Calu3 (cell line): Measurements from ENCODE around the gene FRS2. TPM values are rescaled to one million over a fixed set of nuclear protein-coding genes. Genes with fewer than 3 reads are reported as not detected.
A peak's percentile ranks its signal among the peaks of the same experiment; 100 is the strongest.

Experiments
- Bru-seq: library from RNA; stranded (reverse); fragments of 400-500 nt; gene quantifications from one replicate; lab custom pipeline; 2021; lab: Mats Ljungman, UMichigan
- BruChase-seq, 2 experiments: library from RNA; stranded (reverse); fragments of 400-500 nt; gene quantifications; one replicate each; lab custom pipeline; 2021; lab: Mats Ljungman, UMichigan
- BruUV-seq: library from RNA; stranded (reverse); fragments of 400-500 nt; replicated peaks from 2 replicates; lab custom pipeline; 2021; lab: Mats Ljungman, UMichigan
- CTCF ChIA-PET: fragments of 300-600 bp; sonication (Branson Sonifier 250); formaldehyde crosslinking; loops from one replicate; lab custom pipeline; 2022; ENCODE audit warnings: antibody characterized with exemption; lab: Charles Lee
- DNase-seq: peaks from one replicate; pipeline ENCODE4 v3.0.0; 2022
- H3K27ac Mint-ChIP-seq: one replicate; pipeline ENCODE4 v1.8.0; 2022; ENCODE audit warnings: mixed read lengths; ENCODE audit not compliant: unreplicated experiment
- H3K27me3 Mint-ChIP-seq: one replicate; pipeline ENCODE4 v1.8.0; 2022; ENCODE audit warnings: mixed read lengths; ENCODE audit not compliant: unreplicated experiment
- H3K36me3 Mint-ChIP-seq: one replicate; pipeline ENCODE4 v1.8.0; 2022; ENCODE audit warnings: mild to moderate bottlenecking, moderate library complexity, mixed read lengths; ENCODE audit not compliant: insufficient read depth, unreplicated experiment
- H3K4me1 Mint-ChIP-seq: one replicate; pipeline ENCODE4 v1.8.0; 2022; ENCODE audit warnings: mild to moderate bottlenecking, low read depth, mixed read lengths; ENCODE audit not compliant: unreplicated experiment
- H3K4me3 Mint-ChIP-seq: one replicate; pipeline ENCODE4 v1.8.0; 2022; ENCODE audit warnings: mild to moderate bottlenecking, low read depth, moderate library complexity, mixed read lengths; ENCODE audit not compliant: unreplicated experiment
- H3K9me3 Mint-ChIP-seq: one replicate; pipeline ENCODE4 v1.8.0; 2022; ENCODE audit warnings: low read depth, mixed read lengths; ENCODE audit not compliant: unreplicated experiment
- intact Hi-C: fragments of 100-400 bp; cut with micrococcal nuclease; formaldehyde crosslinking; loops from one replicate; pipeline ENCODE4 v1.10.0; 2022; ENCODE audit not compliant: unreplicated experiment
- long read RNA-seq: library from polyadenylated mRNA; stranded (forward); transcript quantifications from one replicate; pipeline ENCODE4 v2.0.0, GENCODE V29; 2022
- total RNA-seq: library from RNA; stranded (reverse); gene quantifications from 2 replicates; pipeline ENCODE4 v1.2.3, GENCODE V29; 2022
- TF ChIP-seq, protein P1 (sequence below): fragments of 200-600 bp; IDR thresholded peaks from one replicate; pipeline ENCODE4 v1.8.0; 2022; ENCODE audit warnings: antibody characterized with exemption; ENCODE audit not compliant: unreplicated experiment

FRS2 gene, protein sequence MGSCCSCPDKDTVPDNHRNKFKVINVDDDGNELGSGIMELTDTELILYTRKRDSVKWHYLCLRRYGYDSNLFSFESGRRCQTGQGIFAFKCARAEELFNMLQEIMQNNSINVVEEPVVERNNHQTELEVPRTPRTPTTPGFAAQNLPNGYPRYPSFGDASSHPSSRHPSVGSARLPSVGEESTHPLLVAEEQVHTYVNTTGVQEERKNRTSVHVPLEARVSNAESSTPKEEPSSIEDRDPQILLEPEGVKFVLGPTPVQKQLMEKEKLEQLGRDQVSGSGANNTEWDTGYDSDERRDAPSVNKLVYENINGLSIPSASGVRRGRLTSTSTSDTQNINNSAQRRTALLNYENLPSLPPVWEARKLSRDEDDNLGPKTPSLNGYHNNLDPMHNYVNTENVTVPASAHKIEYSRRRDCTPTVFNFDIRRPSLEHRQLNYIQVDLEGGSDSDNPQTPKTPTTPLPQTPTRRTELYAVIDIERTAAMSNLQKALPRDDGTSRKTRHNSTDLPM
- total RNA-seq (27.5 and 34.5 TPM in 2 replicates), Bru-seq, nascent RNA (percentile 94 among the genes with signal in this experiment), BruChase-seq, experiment 1, labeled RNA remaining after a 6-hour chase (percentile 80 among the genes with signal in this experiment), BruChase-seq, experiment 2, labeled RNA remaining after a 2-hour chase (percentile 85 among the genes with signal in this experiment)
- long read RNA-seq, partial matches to known transcripts = 1 of 5 reads
- long read RNA-seq, other reads (novel, unspliced or antisense) = 0 of 5 reads

DNA sequence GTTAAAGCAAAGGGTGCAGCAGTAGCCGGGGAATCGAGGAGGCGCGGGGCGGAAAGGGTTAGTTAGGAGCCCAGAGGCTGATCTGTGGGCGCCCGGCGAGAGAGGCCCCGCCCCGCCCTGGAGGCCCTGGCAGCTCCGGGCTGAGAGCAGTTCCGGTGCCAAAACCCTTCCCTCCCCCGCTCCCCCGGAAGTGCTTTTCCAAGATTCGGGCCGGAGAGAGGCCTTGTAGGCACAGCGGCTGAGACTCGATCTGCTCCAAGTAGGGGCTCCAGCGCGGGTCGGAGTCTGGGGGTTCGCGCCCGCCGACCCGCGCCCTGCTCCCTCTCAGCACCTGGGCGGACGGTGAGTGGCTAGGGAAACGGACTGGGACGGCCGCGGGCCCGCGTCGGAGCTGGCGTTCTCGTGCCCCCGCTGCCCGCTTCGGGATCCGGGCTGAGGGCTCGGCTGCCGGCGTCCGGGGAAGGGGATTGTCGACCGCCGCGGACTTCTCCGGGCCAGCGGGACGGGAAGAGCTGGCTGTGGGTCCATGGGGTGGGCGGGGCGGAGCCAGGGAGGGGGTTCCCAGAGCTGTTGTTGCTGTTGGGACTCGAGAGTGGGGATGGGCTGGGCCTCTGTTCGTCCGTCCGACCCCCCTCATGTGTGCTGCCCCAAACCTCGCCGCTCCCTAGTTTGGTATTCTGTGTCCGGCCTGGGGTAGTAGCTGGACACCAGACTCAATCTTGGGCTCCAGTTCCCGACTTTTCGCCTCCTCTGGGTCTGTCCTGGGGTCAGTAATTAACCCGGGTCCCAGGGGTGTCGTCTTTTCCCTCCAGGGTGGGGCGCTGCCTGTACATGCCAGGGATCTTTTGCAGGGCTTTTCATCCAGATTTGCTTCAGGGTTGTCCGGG lies at the start of gene FRS2:
Gene FRS2, plus strand, starts transcription at position 200 of the 887 bp plus-strand sequence. CDS start 98,643 bp downstream, outside the sequence.
- TF ChIP-seq, protein P1, sequence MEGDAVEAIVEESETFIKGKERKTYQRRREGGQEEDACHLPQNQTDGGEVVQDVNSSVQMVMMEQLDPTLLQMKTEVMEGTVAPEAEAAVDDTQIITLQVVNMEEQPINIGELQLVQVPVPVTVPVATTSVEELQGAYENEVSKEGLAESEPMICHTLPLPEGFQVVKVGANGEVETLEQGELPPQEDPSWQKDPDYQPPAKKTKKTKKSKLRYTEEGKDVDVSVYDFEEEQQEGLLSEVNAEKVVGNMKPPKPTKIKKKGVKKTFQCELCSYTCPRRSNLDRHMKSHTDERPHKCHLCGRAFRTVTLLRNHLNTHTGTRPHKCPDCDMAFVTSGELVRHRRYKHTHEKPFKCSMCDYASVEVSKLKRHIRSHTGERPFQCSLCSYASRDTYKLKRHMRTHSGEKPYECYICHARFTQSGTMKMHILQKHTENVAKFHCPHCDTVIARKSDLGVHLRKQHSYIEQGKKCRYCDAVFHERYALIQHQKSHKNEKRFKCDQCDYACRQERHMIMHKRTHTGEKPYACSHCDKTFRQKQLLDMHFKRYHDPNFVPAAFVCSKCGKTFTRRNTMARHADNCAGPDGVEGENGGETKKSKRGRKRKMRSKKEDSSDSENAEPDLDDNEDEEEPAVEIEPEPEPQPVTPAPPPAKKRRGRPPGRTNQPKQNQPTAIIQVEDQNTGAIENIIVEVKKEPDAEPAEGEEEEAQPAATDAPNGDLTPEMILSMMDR = peak; percentile 34
- intact Hi-C loops = loop anchor here (1.0 to 5.0 kb wide), 3 partner anchors 62 to 101 kb away; no protein-coding TSS in a partner anchor
- H3K4me3 Mint-ChIP-seq = peak within 1 kb of the TSS; percentile 95
- H3K36me3 Mint-ChIP-seq = peaks cover 17% of the 10 kb centered on the region
- peaks cover 62% of the 10 kb centered on the region for H3K4me1 Mint-ChIP-seq
- CTCF ChIA-PET = interaction anchor here (0.6 to 1.2 kb wide), 5 partner anchors 92 to 131 kb away, joined by 3 to 8 read pairs (median 4); no protein-coding TSS in a partner anchor
- peak; percentile 95 for DNase-seq
- H3K27me3 Mint-ChIP-seq = no peaks in the 10 kb centered on the region
- no TSS peak for BruUV-seq
- H3K27ac Mint-ChIP-seq = peak within 1 kb of the TSS; percentile 81
- H3K9me3 Mint-ChIP-seq = no peaks in the 10 kb centered on the region

DNA sequence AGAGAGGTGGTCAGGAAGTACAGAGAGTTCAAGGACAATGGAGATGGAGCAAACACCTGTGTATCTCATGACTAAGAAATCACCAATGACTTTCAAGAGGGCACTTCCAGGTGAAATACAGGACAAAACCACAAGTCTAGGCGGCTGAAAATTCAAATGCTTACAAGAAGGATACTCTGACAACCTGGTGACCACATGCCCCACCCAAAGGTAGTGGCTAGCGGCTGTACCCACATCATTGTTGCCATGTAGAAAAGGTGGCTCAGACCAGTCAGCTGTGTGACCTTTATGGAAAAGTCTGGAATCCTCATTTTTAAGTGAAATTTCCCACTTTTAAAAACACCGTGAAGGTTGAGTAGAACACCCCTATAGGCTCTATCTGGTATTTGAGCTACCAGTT lies 48.6 kb upstream of the FRS2 start:
- no peak overlapping the region for H3K27ac Mint-ChIP-seq
- intact Hi-C loops = no loop called here
- DNase-seq = no peak
- CTCF ChIA-PET = no interaction called here
- no peaks in the 10 kb centered on the region for H3K27me3 Mint-ChIP-seq
- TF ChIP-seq, protein P1 = no peak
- no peaks in the 10 kb centered on the region for H3K36me3 Mint-ChIP-seq
- H3K4me1 Mint-ChIP-seq = peaks cover 7% of the 10 kb centered on the region
- no TSS peak for BruUV-seq
- peaks cover 3% of the 10 kb centered on the region for H3K9me3 Mint-ChIP-seq
- no peak overlapping the region for H3K4me3 Mint-ChIP-seq

- intact Hi-C loops = no loop called here
- H3K9me3 Mint-ChIP-seq = peaks cover 3% of the 10 kb centered on the region
- TF ChIP-seq, protein P1 = no peak
- no peaks in the 10 kb centered on the region for H3K36me3 Mint-ChIP-seq
- CTCF ChIA-PET = no interaction called here
- H3K27me3 Mint-ChIP-seq = no peaks in the 10 kb centered on the region
- no peak overlapping the region for H3K27ac Mint-ChIP-seq
- BruUV-seq = no TSS peak
- no peak for DNase-seq
- H3K4me1 Mint-ChIP-seq = peaks cover 7% of the 10 kb centered on the region
- no peak overlapping the region for H3K4me3 Mint-ChIP-seq
These were observed 46.9 kb upstream of the FRS2 start for GRCh38 chr12:69423037-69423905.
